Ectodermal cell (in vitro differentiated cells): ENCODE results near the gene ADCK2.
"Not testable (repeated sequence)": the region's sequence is repeated elsewhere in the genome, so short reads cannot be mapped to it uniquely, and the experiment has no call there.

Source experiments
- H3K27ac ChIP-seq: 2 replicates; pipeline ENCODE4 v1.7.0; 2013; ENCODE audit warnings: mild to moderate bottlenecking, low read depth, low read length; ENCODE audit not compliant: insufficient read depth, poor library complexity, severe bottlenecking
- H3K27me3 ChIP-seq: 2 replicates; pipeline ENCODE4 v1.7.0; 2013; ENCODE audit warnings: mild to moderate bottlenecking, low read length; ENCODE audit not compliant: insufficient read depth, control insufficient read depth, poor library complexity, severe bottlenecking
- H3K36me3 ChIP-seq: one replicate; pipeline ENCODE4 v1.7.0; 2013; ENCODE audit warnings: low read length; ENCODE audit not compliant: control insufficient read depth, insufficient read depth
- H3K4me1 ChIP-seq: one replicate; pipeline ENCODE4 v1.7.0; 2013; ENCODE audit warnings: low read length; ENCODE audit not compliant: control insufficient read depth, insufficient read depth
- H3K4me3 ChIP-seq: 2 replicates; pipeline ENCODE4 v1.7.0; 2013; ENCODE audit warnings: low read depth, low read length, control low read depth; ENCODE audit not compliant: insufficient read depth
- H3K9me3 ChIP-seq: 2 replicates; pipeline ENCODE4 v1.7.0; 2013; ENCODE audit warnings: mild to moderate bottlenecking, low read length, moderate library complexity; ENCODE audit not compliant: control insufficient read depth
- WGBS, 2 experiments: methylation state at CpG; one replicate each; pipeline ENCODE4 v1.1.7; 2013; ENCODE audit warnings: missing lambda C conversion rate in 2 of 2; 5-methylcytosine and 5-hydroxymethylcytosine counted together

The ADCK2 gene

GRCh38 chr7:140673774-140674155, 1.0 kb downstream of the ADCK2 start:
- no peaks in the 10 kb centered on the region for H3K36me3 ChIP-seq
- no peak overlapping the region for H3K27ac ChIP-seq
- 68 to 70% methylated on average over 18 of the region's 18 CpGs for WGBS, 2 experiments
- no peaks in the 10 kb centered on the region for H3K9me3 ChIP-seq
- peaks cover 27% of the 10 kb centered on the region for H3K27me3 ChIP-seq
- peak overlapping the region; percentile 55 for H3K4me3 ChIP-seq
- H3K4me1 ChIP-seq = no peaks in the 10 kb centered on the region

- H3K4me1 ChIP-seq = no peaks in the 10 kb centered on the region
- no peaks in the 10 kb centered on the region for H3K36me3 ChIP-seq
These were observed 1.6 kb downstream of the ADCK2 start for GRCh38 chr7:140674356-140674800.

DNA sequence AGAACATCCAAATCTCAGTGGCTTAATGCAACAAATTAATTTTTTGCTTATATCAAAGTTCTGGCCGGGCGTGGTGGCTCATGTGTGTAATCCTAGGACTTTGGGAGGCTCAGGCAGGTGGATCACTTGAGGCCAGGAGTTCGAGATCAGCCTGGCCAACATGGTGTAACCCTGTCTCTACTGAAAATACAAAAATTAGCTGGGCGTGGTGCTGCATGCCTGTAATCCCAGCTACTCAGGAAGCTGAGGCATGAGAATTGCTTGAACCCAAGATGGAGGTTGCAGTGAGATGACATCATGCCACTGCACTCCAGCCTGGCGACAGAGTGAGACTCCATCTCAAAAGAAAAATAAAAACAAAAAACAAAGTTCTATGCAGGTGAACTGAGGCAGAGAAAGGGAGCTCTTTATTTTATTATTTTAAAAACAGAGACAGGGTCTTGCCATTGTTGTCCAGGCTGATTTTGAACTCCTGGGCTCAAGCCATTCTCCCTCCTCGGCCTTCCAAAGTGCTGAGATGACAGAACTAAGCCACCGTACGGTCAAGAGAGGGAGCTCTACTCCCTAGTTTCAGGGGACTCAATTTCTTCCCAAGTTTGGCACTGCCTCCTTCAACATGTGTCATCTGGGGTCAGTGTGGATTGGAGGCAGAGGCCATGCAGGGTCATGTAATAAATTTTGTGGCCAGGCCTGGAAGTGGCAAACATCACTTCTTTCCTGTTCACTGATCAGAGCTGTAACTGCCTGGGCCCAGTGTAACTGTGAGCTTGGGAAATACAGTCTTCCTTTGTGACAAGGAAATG, 2.4 kb downstream of the ADCK2 start:
- H3K4me1 ChIP-seq = no peaks in the 10 kb centered on the region
- WGBS, 2 experiments = 67 to 70% methylated on average over 8 of the region's 8 CpGs
- H3K27ac ChIP-seq = no peak overlapping the region
- no peaks in the 10 kb centered on the region for H3K36me3 ChIP-seq
- H3K9me3 ChIP-seq = no peaks in the 10 kb centered on the region
- no peak overlapping the region for H3K4me3 ChIP-seq
- H3K27me3 ChIP-seq = peaks cover 27% of the 10 kb centered on the region

More at GRCh38 chr7:140674356-140674800, 1.6 kb downstream of the ADCK2 start:
- Histone ChIP-seq H3K9me3 (no peaks in the 10 kb centered on the region), H3K27me3 (peaks cover 27% of the 10 kb centered on the region), H3K4me3 (no peak overlapping the region), H3K27ac (no peak overlapping the region)
- WGBS, 2 experiments = 92 to 95% methylated on average over 5 of the region's 5 CpGs

DNA sequence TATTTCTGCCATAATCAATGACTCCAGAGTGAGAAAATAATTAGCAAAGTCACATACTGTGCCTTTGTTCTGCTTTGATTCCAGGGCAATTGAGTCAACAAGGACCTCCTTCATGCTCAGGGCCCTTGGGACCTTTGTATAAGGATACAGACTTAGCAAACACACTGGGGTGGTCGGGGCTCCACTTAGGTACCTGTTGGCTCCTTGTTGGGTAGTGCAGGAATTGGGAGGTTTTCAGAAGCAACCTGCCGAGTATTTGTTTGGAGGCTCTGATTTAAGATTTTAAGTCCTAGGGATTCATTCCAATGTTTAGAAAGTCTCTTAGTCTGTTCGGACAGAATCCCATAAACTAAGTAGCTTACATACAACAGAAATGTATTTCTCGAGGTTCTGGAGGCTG, 3.0 kb downstream of the ADCK2 start:
- no peak overlapping the region for H3K4me3 ChIP-seq
- 90 to 97% methylated on average over 4 of the region's 4 CpGs for WGBS, 2 experiments
- no peaks in the 10 kb centered on the region for H3K36me3 ChIP-seq
- no peak overlapping the region for H3K27ac ChIP-seq
- peaks cover 27% of the 10 kb centered on the region for H3K27me3 ChIP-seq
- no peaks in the 10 kb centered on the region for H3K9me3 ChIP-seq
- H3K4me1 ChIP-seq = no peaks in the 10 kb centered on the region

GRCh38 chr7:140676306-140676705, 3.6 kb downstream of the ADCK2 start:
- H3K4me3 ChIP-seq = no peak overlapping the region
- no peaks in the 10 kb centered on the region for H3K36me3 ChIP-seq
- no peak overlapping the region for H3K27ac ChIP-seq
- peaks cover 27% of the 10 kb centered on the region for H3K27me3 ChIP-seq
- WGBS, 2 experiments = 90 to 97% methylated on average over 3 of the region's 3 CpGs
- H3K9me3 ChIP-seq = no peaks in the 10 kb centered on the region
- no peaks in the 10 kb centered on the region for H3K4me1 ChIP-seq

DNA sequence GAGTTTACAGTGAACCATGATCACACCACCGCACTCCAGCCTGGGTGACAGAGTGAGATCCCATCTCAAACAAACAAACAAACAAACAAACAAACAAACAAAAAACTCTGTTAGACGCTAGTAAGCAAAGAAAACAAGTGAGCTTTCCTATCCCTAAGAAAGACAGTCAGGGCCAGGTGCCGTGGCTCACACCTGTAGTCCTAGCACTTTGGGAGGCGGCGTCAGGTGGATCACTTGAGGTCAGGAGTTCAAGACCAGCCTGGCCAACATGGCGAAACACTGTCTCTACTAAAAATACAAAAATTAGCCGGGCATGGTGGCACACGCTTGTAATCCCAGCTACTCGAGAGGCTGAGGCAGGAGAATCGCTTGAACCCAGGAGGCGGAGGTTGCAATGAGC, 4.2 kb downstream of the ADCK2 start:
- peaks cover 27% of the 10 kb centered on the region for H3K27me3 ChIP-seq
- 92 to 93% methylated on average over 11 of the region's 11 CpGs for WGBS, 2 experiments
- H3K4me1 ChIP-seq, H3K36me3 ChIP-seq, H3K27ac ChIP-seq, H3K9me3 ChIP-seq, H3K4me3 ChIP-seq: not testable (repeated sequence)

- Histone ChIP-seq H3K27ac (no peak overlapping the region), H3K4me1 (no peaks in the 10 kb centered on the region), H3K27me3 (peaks cover 22% of the 10 kb centered on the region), H3K9me3 (no peaks in the 10 kb centered on the region), H3K36me3 (no peaks in the 10 kb centered on the region), H3K4me3 (no peak overlapping the region)
- 92 to 94% methylated on average over 3 of the region's 3 CpGs for WGBS, 2 experiments
These were observed 4.8 kb downstream of the ADCK2 start for GRCh38 chr7:140677496-140677895.

GRCh38 chr7:140678081-140678815, 5.5 kb downstream of the ADCK2 start:
- Histone ChIP-seq H3K27ac (no peak overlapping the region), H3K36me3 (no peaks in the 10 kb centered on the region), H3K4me1 (peaks cover 1% of the 10 kb centered on the region), H3K9me3 (no peaks in the 10 kb centered on the region), H3K4me3 (no peak overlapping the region), H3K27me3 (peaks cover 15% of the 10 kb centered on the region)
- 94 to 95% methylated on average over 20 of the region's 20 CpGs for WGBS, 2 experiments

DNA sequence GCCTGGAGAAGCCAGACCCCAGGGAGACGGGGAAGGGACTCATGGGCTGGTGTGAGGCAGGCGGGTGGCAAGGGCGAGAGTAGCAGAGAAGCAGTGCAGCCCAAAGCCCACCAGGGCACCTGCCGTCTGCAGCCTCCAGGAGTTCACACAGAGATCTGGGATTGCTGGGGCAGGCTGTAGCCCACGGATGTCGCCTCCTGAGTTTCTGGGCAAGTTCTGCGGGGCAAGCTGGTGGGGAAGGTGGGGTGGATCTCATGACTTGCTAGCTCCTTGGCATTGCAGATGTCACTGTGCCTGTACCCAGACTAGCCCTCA, 6.0 kb downstream of the ADCK2 start:
- WGBS, 2 experiments = 90 to 91% methylated on average over 7 of the region's 7 CpGs
- peaks cover 6% of the 10 kb centered on the region for H3K4me1 ChIP-seq
- H3K36me3 ChIP-seq = no peaks in the 10 kb centered on the region
- no peak overlapping the region for H3K4me3 ChIP-seq
- no peak overlapping the region for H3K27ac ChIP-seq
- peaks cover 10% of the 10 kb centered on the region for H3K27me3 ChIP-seq
- H3K9me3 ChIP-seq = no peaks in the 10 kb centered on the region

DNA sequence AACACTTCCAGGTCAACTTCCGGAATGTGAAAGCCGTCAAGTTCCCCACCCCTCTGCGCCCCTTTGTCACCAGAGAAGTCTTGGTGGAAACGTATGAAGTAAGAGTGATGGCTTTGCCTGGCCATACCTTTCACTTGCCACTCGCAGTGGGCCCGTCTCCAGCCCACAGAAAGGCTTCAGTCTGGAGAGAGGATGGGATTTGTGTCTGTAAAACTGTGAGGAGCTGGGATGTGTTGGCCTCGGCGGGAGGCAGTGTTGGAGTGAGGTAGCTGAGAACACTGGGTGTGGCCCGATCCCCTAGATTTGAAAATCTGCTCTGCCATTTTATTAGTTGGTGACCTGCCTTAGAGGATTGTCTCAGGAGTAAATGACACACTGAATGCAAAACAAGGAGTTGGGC, 6.4 kb downstream of the ADCK2 start:
- Histone ChIP-seq H3K9me3 (no peaks in the 10 kb centered on the region), H3K4me3 (no peak overlapping the region), H3K27me3 (peaks cover 6% of the 10 kb centered on the region), H3K27ac (no peak overlapping the region), H3K4me1 (peaks cover 11% of the 10 kb centered on the region), H3K36me3 (no peaks in the 10 kb centered on the region)
- 94 to 95% methylated on average over 9 of the region's 9 CpGs for WGBS, 2 experiments
